Mesodermal cell (in vitro differentiated cells): Measurements from ENCODE around the gene MAGI2.
"Not testable (repeated sequence)": the region's sequence is repeated elsewhere in the genome, so short reads cannot be mapped to it uniquely, and the experiment has no call there.

Experiments
- H3K27ac ChIP-seq: 2 replicates; pipeline ENCODE4 v1.7.0; 2013; ENCODE audit warnings: mild to moderate bottlenecking, low read depth, low read length, moderate library complexity; ENCODE audit not compliant: severe bottlenecking
- H3K36me3 ChIP-seq: 2 replicates; pipeline ENCODE4 v1.7.1; 2013; ENCODE audit warnings: mild to moderate bottlenecking, low read length, moderate library complexity; ENCODE audit not compliant: control insufficient read depth, insufficient read depth
- H3K4me1 ChIP-seq: one replicate; pipeline ENCODE4 v1.7.1; 2013; ENCODE audit warnings: mild to moderate bottlenecking, low read length; ENCODE audit not compliant: insufficient read depth, control insufficient read depth, poor library complexity, severe bottlenecking
- H3K4me3 ChIP-seq: 2 replicates; pipeline ENCODE4 v1.7.0; 2013; ENCODE audit warnings: low read length, control low read depth, mild to moderate bottlenecking; ENCODE audit not compliant: insufficient read depth, poor library complexity, severe bottlenecking; ENCODE audit errors: extremely low read depth
- H3K9me3 ChIP-seq: 2 replicates; pipeline ENCODE4 v1.7.1; 2013; ENCODE audit warnings: mild to moderate bottlenecking, low read length, moderate library complexity; ENCODE audit not compliant: control insufficient read depth
- WGBS, 2 experiments: methylation state at CpG; one replicate each; pipeline ENCODE4 v1.1.5; 2013; ENCODE audit warnings: missing lambda C conversion rate in 2 of 2; ENCODE audit not compliant: insufficient coverage in 2 of 2; 5-methylcytosine and 5-hydroxymethylcytosine counted together

Gene MAGI2

GRCh38 chr7:78261739-78262138 lies 1191.7 kb downstream of the MAGI2 start:
- no CpG with 5 or more reads among the region's 1 CpG for WGBS, 2 experiments
- Histone ChIP-seq H3K27ac (no peak overlapping the region), H3K36me3 (no peaks in the 10 kb centered on the region), H3K4me1 (no peaks in the 10 kb centered on the region), H3K9me3 (no peaks in the 10 kb centered on the region), H3K4me3 (no peak overlapping the region)

- H3K9me3 ChIP-seq, result no peaks in the 10 kb centered on the region
- no peaks in the 10 kb centered on the region for H3K36me3 ChIP-seq
- no peak overlapping the region for H3K27ac ChIP-seq
- no peak overlapping the region for H3K4me3 ChIP-seq
- WGBS, 2 experiments, result no CpG with 5 or more reads among the region's 2 CpGs
- no peaks in the 10 kb centered on the region for H3K4me1 ChIP-seq
These were observed 1192.2 kb downstream of the MAGI2 start for GRCh38 chr7:78261302-78261701.

GRCh38 chr7:78260826-78261225 lies 1192.6 kb downstream of the MAGI2 start:
- Histone ChIP-seq H3K9me3 (no peaks in the 10 kb centered on the region), H3K36me3 (no peaks in the 10 kb centered on the region), H3K4me1 (no peaks in the 10 kb centered on the region), H3K27ac (no peak overlapping the region), H3K4me3 (no peak overlapping the region)
- WGBS, 2 experiments, result 89 to 100% methylated on average over 1 of the region's 1 CpG

GRCh38 chr7:78254726-78255055 lies 1198.8 kb downstream of the MAGI2 start:
- no peak overlapping the region for H3K27ac ChIP-seq
- H3K4me1 ChIP-seq, result no peaks in the 10 kb centered on the region
- H3K4me3 ChIP-seq, result no peak overlapping the region
- H3K9me3 ChIP-seq, result no peaks in the 10 kb centered on the region
- H3K36me3 ChIP-seq, result no peaks in the 10 kb centered on the region
- WGBS, 2 experiments, result 90% methylated on average over 2 to 3 of the region's 3 CpGs

- Histone ChIP-seq H3K36me3 (no peaks in the 10 kb centered on the region), H3K9me3 (no peaks in the 10 kb centered on the region), H3K4me3 (no peak overlapping the region), H3K27ac (no peak overlapping the region), H3K4me1 (no peaks in the 10 kb centered on the region)
- 81 to 88% methylated on average over 2 of the region's 4 CpGs for WGBS, 2 experiments
These were observed 1199.4 kb downstream of the MAGI2 start for GRCh38 chr7:78253850-78254725.

- H3K36me3 ChIP-seq, result no peaks in the 10 kb centered on the region
These were observed 1204.6 kb downstream of the MAGI2 start for GRCh38 chr7:78248867-78249266.

GRCh38 chr7:78247910-78248689 lies 1205.4 kb downstream of the MAGI2 start:
- Histone ChIP-seq H3K27ac (no peak overlapping the region), H3K4me3 (no peak overlapping the region), H3K36me3 (no peaks in the 10 kb centered on the region), H3K9me3 (peaks cover 8% of the 10 kb centered on the region), H3K4me1 (no peaks in the 10 kb centered on the region)

More at GRCh38 chr7:78248867-78249266, 1204.6 kb downstream of the MAGI2 start:
- Histone ChIP-seq H3K9me3 (peaks cover 8% of the 10 kb centered on the region), H3K4me3 (no peak overlapping the region), H3K27ac (no peak overlapping the region), H3K4me1 (no peaks in the 10 kb centered on the region)
- WGBS, 2 experiments, result no CpG with 5 or more reads among the region's 4 CpGs

- 100% methylated on average over 1 of the region's 1 CpG for WGBS, 2 experiments
- H3K4me1 ChIP-seq, H3K4me3 ChIP-seq, H3K9me3 ChIP-seq, H3K36me3 ChIP-seq, H3K27ac ChIP-seq: not testable (repeated sequence)
These were observed 1213.3 kb downstream of the MAGI2 start for GRCh38 chr7:78240179-78240578.

- Histone ChIP-seq H3K9me3 (no peaks in the 10 kb centered on the region), H3K4me1 (peaks cover 2% of the 10 kb centered on the region), H3K27ac (no peak overlapping the region), H3K4me3 (no peak overlapping the region), H3K36me3 (no peaks in the 10 kb centered on the region)
- 100% methylated on average over 2 of the region's 3 CpGs for WGBS, 2 experiments
These were observed 1218.8 kb downstream of the MAGI2 start for GRCh38 chr7:78234634-78235033.

GRCh38 chr7:78232806-78233205 lies 1220.7 kb downstream of the MAGI2 start:
- Histone ChIP-seq H3K4me1 (peaks cover 2% of the 10 kb centered on the region), H3K27ac (no peak overlapping the region)

More at GRCh38 chr7:78232806-78233205, 1220.7 kb downstream of the MAGI2 start:
- Histone ChIP-seq H3K9me3 (no peaks in the 10 kb centered on the region), H3K36me3 (no peaks in the 10 kb centered on the region), H3K4me3 (no peak overlapping the region)
- WGBS, 2 experiments, result 91 to 94% methylated on average over 1 of the region's 1 CpG
